ENCODE measurements around the gene HOXD12. TPM values are rescaled to one million over a fixed set of nuclear protein-coding genes. Genes with fewer than 3 reads are reported as not detected.

The HOXD12 gene
- total RNA-seq, 3 donors from 2014 or later (not counting 1 experiment from before 2014, with no cell fraction given), result not detected

DNA sequence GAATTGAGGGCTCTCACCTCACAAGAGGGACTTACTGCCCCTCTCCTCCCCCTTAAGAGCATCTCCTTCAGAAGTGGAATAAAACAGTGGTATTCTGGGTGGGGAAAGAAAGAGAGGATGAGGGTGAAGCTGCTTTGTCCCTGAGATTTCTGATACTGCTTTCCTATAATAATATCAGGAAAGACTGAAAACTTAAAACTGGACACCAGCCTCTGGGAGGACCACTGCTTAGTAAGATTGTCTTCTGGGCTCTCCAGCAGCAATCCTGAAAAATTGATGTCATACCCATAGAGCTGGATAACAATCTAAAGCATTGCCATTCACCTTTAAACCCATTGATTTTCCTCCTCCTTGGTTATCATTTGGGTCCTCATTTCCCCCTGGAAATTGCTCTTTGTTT is 47.0 kb downstream of the HOXD12 start:
- ATAC-seq (no peak), DNase-seq (no peak)
- H3K4me1 Mint-ChIP-seq, result peaks cover 0 to 6% of the 10 kb centered on the region in 2 donors
- Histone ChIP-seq H3K27me3 (ENCODE audit: control insufficient read depth, insufficient read depth, low read length) (peaks cover 62% of the 10 kb centered on the region), H3K4me3 (ENCODE audit: low read length) (no peak overlapping the region), H3K36me3 (ENCODE audit: control insufficient read depth, insufficient read depth, low read length) (no peaks in the 10 kb centered on the region), H3K27ac (ENCODE audit: low read length) (no peak overlapping the region), H3K4me1 (ENCODE audit: control insufficient read depth, insufficient read depth, low read length) (no peaks in the 10 kb centered on the region), H3K9me3 (ENCODE audit: control insufficient read depth, insufficient read depth, low read length) (no peaks in the 10 kb centered on the region)
- TF ChIP-seq, protein P1, sequence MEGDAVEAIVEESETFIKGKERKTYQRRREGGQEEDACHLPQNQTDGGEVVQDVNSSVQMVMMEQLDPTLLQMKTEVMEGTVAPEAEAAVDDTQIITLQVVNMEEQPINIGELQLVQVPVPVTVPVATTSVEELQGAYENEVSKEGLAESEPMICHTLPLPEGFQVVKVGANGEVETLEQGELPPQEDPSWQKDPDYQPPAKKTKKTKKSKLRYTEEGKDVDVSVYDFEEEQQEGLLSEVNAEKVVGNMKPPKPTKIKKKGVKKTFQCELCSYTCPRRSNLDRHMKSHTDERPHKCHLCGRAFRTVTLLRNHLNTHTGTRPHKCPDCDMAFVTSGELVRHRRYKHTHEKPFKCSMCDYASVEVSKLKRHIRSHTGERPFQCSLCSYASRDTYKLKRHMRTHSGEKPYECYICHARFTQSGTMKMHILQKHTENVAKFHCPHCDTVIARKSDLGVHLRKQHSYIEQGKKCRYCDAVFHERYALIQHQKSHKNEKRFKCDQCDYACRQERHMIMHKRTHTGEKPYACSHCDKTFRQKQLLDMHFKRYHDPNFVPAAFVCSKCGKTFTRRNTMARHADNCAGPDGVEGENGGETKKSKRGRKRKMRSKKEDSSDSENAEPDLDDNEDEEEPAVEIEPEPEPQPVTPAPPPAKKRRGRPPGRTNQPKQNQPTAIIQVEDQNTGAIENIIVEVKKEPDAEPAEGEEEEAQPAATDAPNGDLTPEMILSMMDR (IDR thresholded peaks at IDR 0.05), result no peak
- no peak overlapping the region for H3K27ac Mint-ChIP-seq
- H3K9me3 Mint-ChIP-seq, result peaks cover 0 to 2% of the 10 kb centered on the region in 2 donors
- H3K27me3 Mint-ChIP-seq (ENCODE audit: low read depth in 2 of 2), result peaks cover 70 to 82% of the 10 kb centered on the region in 2 donors
- H3K36me3 Mint-ChIP-seq, result peaks cover 2% of the 10 kb centered on the region
- intact Hi-C loops (cut with micrococcal nuclease), result no loop called here
- no peak overlapping the region for H3K4me3 Mint-ChIP-seq

DNA sequence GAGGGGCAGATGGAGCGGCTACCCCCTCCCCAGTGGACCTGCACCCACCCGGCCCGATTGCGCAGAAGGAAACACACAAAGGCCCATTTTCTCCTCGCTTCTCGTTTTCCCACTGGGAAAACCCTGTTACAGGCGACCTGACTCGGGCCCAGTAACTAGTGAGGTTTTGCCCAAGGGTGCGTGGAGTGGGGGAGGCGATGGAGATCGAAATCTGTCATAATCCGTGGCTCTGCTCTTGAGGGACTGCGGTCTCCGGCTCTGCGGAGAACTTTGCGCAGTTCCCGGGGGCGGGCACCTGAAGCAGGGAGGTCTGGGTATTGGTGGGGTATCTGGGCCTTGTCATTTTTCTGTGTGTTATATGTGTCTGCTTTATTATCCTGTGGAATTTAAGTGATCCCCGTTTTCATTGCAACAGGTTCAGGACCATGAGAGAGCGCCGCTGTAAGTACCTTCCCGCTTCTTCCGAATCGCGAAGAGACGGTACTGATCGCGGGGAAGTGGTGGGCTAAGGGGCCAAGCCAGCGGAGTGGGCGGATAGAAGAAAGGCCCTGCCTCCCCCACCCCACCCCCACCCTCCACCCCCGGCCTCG is 47.7 kb downstream of the HOXD12 start:
- ATAC-seq (no peak), DNase-seq (no peak)
- Mint-ChIP-seq H3K4me1 (peaks cover 0 to 6% of the 10 kb centered on the region in 2 donors), H3K27ac (no peak overlapping the region), H3K4me3 (no peak overlapping the region), H3K36me3 (no peaks in the 10 kb centered on the region), H3K9me3 (peaks cover 0 to 2% of the 10 kb centered on the region in 2 donors), H3K27me3 (ENCODE audit: low read depth in 2 of 2) (peaks cover 66 to 75% of the 10 kb centered on the region in 2 donors)
- no peaks in the 10 kb centered on the region for H3K36me3 ChIP-seq (ENCODE audit: control insufficient read depth, insufficient read depth, low read length)
- H3K4me1 ChIP-seq (ENCODE audit: control insufficient read depth, insufficient read depth, low read length), result no peaks in the 10 kb centered on the region
- no peak overlapping the region for H3K4me3 ChIP-seq (ENCODE audit: low read length)
- WGBS (ENCODE audit: insufficient coverage), result 17% methylated on average over 28 of the region's 32 CpGs
- no peaks in the 10 kb centered on the region for H3K9me3 ChIP-seq (ENCODE audit: control insufficient read depth, insufficient read depth, low read length)
- peaks cover 56% of the 10 kb centered on the region for H3K27me3 ChIP-seq (ENCODE audit: control insufficient read depth, insufficient read depth, low read length)
- intact Hi-C loops (cut with micrococcal nuclease), result no loop called here
- H3K27ac ChIP-seq (ENCODE audit: low read length), result no peak overlapping the region
- TF ChIP-seq, protein P1 (IDR thresholded peaks at IDR 0.05), result no peak

GRCh38 chr2:176147800-176148496 is 48.4 kb downstream of the HOXD12 start:
- intact Hi-C loops (cut with micrococcal nuclease), result no loop called here
- WGBS (ENCODE audit: insufficient coverage), result 13% methylated on average over 31 of the region's 31 CpGs

More at GRCh38 chr2:176147800-176148496, 48.4 kb downstream of the HOXD12 start:
- TF ChIP-seq, protein P1 (IDR thresholded peaks at IDR 0.05), result no peak
- Mint-ChIP-seq H3K9me3 (peaks cover 0 to 1% of the 10 kb centered on the region in 2 donors), H3K4me1 (peaks cover 0 to 6% of the 10 kb centered on the region in 2 donors), H3K27me3 (ENCODE audit: low read depth in 2 of 2) (peaks cover 67 to 71% of the 10 kb centered on the region in 2 donors), H3K36me3 (no peaks in the 10 kb centered on the region), H3K4me3 (no peak overlapping the region), H3K27ac (no peak overlapping the region)
- DNase-seq (no peak), ATAC-seq (no peak)
- Histone ChIP-seq H3K9me3 (ENCODE audit: control insufficient read depth, insufficient read depth, low read length) (no peaks in the 10 kb centered on the region), H3K27me3 (ENCODE audit: control insufficient read depth, insufficient read depth, low read length) (peaks cover 60% of the 10 kb centered on the region), H3K36me3 (ENCODE audit: control insufficient read depth, insufficient read depth, low read length) (no peaks in the 10 kb centered on the region), H3K4me3 (ENCODE audit: low read length) (no peak overlapping the region), H3K4me1 (ENCODE audit: control insufficient read depth, insufficient read depth, low read length) (peaks cover 4% of the 10 kb centered on the region), H3K27ac (ENCODE audit: low read length) (no peak overlapping the region)
